Measurements from ENCODE around the gene LTBR.

LTBR gene

DNA sequence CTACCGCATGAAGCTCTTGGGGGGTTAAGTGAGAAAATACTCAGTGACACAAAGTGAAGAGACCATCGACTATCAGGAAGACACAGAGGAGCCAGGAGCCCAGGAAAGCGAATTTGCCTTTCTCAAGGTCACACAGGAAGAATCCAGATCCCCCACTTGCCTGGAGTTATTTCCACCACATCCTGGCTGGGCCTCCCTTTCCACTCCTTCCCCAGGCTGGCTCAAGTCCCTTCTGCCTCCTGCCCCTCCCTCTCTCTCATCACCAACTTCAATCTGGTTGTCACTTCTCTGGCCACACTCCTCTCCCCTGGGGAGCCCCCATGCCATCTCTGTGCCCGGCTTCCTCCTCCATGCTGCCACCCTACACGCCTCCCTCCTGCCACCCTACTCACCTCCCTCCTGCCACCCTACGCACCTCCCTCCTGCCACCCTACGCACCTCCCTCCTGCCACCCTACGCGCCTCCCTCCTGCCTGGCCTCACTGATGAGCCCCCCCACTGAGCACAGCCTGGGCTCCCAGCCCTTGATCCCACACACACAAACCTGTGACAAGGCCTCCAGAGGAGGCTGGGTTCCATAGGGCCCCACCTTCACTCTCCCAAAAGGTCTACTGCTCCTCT is 14.9 kb upstream of the LTBR start:
- no peak for DNase-seq (ENCODE audit: low read depth, low spot score)

- DNase-seq (ENCODE audit: low read depth, low spot score): no peak
Observed at GRCh38 chr12:6369916-6370575, 13.9 kb upstream of the LTBR start.

DNA sequence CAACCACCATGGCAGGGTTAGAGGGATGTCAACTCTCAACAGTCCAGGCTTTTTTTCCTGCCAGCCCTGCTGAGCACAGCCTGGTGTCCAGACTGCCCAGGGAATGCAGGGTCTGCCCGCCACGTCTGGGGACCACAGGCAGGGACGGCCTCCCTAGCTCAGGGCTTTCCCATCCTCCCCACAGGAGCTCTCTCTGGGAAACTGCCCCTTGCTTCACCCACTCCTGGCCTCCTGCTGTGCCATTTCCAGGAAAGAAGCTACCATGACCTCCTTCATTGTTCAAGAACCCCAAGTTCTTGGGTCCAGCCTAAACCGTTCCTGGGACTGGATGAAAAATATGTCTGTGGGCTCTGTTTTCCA is 13.4 kb upstream of the LTBR start:
- no peak for DNase-seq (ENCODE audit: low read depth, low spot score)

- DNase-seq (ENCODE audit: low read depth, low spot score): no peak
Observed at GRCh38 chr12:6370994-6371754, 12.8 kb upstream of the LTBR start.

DNA sequence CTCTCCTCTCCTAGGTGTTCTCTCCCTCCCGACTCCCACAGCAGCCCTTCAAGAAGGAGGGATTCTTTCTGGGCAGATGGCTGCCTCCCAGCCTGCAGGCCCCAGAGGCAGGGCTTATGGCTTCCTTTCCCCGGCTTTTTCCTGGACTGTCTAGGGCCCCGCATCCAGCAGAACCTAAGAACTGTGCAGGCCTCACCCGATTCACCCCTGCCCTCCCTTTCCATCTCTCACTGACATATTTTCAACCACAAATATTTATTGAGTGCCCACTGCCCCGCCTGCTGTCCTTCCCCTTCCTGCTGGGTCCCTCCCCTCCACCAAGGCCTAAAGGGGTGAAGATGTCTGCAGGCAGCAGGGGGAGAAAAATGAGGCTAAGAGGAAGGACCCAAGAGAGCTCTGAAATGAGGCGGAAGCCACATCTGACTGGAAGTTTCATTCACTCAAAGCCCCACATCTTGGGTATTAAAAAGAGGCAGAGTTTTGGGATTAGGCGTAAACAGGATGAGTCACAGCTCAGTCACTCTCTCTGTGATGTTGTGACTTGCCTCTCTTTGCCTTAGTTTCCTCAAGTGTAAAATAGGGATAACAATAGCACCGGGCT is 11.5 kb upstream of the LTBR start:
- DNase-seq (ENCODE audit: low read depth, low spot score): no peak

DNA sequence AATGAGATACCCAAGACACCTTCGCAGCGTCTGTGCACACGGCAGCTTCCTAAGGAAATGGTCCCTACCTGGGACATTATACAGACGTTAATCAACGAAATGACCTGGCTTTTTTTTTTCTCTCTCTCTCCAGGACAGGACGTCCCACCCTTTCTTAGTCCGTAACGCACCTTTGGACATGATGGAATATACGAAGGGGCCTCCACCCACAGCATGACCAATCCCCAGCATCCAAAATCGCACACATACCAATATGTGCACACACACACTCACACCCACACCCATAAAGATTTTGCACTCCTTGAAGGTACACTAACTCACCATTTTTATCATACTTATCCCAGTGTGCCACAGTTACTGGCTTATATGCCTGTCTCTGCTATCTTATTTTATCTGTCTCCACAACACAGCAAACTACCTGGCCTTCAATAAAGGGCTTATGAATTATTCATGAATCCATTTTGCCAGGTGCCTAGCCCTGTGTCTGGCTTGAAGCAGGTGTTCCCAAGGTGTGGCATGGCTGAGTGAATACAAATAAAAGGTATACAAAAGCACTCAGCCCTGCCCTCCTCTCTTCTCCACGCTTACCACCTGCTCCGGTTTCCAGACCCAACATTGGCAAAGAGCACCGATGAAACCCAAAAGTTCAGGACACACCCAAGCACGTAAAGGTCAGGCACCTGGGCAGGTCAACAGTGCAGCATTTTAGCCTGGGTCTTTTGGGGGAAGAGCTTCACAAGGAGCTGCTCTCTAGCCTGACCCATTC is 10.8 kb upstream of the LTBR start:
- DNase-seq (ENCODE audit: low read depth, low spot score): no peak

- no peak for DNase-seq (ENCODE audit: low read depth, low spot score)
Observed at GRCh38 chr12:6374028-6374785, 9.8 kb upstream of the LTBR start.

DNA sequence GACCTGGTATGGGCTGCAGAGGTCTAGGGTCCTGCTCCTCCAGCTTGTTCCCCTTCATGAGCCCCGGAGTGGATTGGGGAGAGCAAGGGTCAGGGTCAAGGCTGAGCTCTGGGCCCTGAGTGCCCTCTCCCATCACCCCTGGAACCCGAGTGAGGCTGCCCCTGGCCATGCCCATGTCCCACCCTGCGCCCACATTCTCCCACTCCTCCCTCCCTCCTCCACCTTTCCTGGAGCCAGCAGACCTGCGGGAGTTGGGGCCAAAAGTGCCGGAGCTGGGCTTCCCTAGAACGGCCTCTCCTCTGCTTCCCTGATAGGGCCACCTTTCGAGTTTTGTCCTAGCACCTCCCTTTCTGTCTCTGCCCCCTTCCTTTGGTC is 9.2 kb upstream of the LTBR start:
- DNase-seq (ENCODE audit: low read depth, low spot score): no peak

DNA sequence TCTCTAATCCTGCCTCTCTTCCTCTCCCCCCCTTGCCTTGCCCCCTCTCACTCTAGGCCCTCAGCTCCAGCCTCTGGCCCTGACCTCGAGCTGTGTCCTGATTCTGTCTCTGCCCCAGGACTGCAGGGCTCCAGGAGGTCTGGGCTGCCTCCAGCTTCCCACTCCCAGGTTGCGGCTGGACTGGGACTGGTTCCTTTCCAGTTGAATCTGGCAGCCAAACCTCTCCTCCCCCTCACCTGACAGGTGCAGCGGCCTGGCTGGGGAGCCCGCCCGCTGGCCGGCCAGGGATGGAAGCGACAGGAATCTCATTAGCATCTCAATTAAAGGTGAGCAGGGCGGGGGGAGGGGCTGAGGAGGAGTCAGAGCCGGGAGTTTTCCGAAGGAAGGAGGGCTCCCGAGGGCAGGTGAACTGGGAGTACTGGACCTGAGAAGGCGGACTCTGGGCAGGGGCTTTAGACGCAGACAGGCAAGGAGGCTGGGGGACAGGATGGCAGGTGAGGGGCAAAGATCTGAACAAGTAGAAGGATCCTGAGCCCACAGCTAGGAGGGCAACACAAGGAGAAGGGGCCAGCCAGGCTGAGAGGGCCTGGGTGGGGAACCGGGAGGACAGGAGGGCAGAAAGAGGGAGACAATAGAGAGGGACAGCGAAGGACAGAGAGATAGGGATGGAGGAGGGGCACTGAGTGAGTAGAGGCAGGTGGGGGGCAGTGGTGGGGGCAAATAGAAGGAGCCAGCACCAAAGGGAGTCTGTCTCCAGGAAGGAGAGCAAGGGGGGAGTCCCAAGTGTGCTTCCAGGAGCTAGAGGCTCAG is 8.5 kb upstream of the LTBR start, which contains the start of gene SCNN1A:
Gene SCNN1A, minus strand, starts transcription at position 295 of the 810 bp plus-strand sequence. CDS start 780 bp downstream, outside the sequence.
- no peak for DNase-seq (ENCODE audit: low read depth, low spot score)

GRCh38 chr12:6376079-6376869 is 7.7 kb upstream of the LTBR start:
- no peak for DNase-seq (ENCODE audit: low read depth, low spot score)

DNA sequence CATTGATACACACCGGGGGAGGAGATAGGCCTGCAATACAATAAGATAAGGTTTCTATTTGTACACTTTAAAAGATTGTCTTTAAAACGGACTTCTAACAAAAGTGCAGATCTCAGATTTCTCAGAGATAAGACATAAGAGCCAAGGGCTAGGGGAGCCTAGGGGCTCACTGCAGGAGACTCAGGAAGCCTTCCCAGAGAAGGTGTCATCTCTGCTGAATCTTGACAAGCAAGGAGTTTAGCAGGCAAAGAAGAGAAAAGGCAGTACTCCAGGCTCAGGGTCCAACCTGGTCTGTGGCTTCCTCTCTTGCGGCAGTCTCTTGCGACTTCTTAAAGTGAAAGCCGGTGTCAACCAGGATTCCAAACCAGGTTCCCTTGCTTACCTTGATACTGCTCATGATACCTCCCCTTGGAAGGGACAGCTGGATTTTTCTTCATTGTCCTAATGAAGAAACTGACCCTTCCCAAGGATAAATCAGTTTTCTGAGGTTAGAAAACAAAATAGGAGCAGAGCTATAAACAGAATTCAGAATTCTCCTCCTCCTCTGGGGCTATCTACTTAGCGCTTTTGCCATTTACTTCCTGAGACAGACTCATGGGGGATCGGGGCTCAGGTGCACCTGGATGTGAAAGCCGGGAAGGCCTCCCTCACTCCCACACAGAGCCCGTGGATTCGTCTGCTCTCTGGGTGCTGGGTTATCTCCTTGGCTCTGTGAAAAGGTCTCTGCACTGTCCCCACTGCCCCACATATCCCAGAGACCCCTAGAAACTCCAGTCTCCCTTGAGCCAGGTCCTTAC is 6.9 kb upstream of the LTBR start:
- DNase-seq (ENCODE audit: low read depth, low spot score): no peak

DNA sequence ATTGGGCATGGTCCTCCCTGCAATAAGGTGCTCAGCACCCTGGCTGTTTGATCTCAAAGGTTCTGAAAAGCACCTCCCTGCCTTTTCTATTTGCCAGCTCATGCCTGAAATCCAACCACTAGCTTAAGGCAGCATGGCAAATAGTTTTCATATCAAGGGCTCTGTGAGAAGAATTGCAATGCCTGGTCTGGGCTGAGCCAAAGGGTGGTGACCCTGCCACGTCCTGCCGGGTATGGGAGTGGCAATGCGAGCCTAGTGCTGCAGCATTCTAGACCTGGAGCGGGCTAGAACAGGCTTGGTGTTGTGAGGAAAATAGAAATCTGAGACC is 6.3 kb upstream of the LTBR start:
- no peak for DNase-seq (ENCODE audit: low read depth, low spot score)

- DNase-seq (ENCODE audit: low read depth, low spot score): no peak
Observed at GRCh38 chr12:6378709-6379472, 5.1 kb upstream of the LTBR start.

DNA sequence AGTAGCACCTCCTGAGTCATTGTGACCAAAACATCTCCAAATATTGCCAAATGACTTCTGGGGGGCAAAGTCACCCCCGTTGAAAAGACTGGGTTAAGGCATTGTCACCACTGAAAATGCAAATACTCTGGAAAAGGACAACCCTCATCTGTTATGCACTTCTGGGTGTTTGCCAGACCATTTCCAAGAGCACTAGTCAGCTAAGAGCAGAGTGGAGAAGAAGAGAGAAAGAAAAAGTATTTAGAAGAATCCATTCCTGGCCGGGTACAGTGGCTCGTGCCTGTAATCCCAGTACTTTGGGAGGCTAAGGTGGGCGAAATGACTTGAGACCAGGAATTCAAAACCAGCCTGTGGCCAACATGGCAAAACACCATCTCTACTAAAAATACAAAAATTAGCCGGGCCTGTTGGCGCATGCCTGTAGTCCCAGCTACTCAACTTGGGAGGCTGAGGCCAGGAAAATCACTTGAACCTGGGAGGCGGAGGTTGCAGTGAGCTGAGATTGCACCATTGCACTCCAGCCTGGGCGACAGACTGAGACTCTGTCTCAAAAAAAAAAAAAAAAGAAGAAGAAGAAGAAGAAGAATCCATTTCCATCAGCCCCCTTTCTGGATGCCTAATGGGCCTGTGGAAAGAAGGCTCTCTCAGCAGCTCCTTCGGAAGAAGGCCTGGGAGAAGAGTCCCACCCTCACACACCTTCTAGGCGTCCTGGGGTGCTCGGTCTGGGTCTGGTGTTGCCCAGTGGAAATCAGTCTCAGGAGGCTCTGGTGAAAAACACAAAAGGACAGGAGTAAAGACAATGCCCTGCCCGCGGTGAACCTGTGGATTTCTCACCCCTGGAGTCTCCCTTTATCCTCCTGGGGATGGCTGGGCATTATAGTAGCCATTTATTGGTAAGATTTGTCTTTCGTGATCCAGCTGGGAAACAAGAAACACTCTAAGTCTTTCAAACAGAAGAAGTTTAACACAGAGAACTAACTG is 3.5 kb upstream of the LTBR start:
- DNase-seq (ENCODE audit: low read depth, low spot score): no peak

GRCh38 chr12:6382371-6382770 is 1.6 kb upstream of the LTBR start:
- no peak for DNase-seq (ENCODE audit: low read depth, low spot score)

- DNase-seq (ENCODE audit: low read depth, low spot score): no peak
Observed at GRCh38 chr12:6382982-6383381, 980 bp upstream of the LTBR start.
